ENCODE data around the gene PAK2.
"Not testable (repeated sequence)": the region's sequence is repeated elsewhere in the genome, so short reads cannot be mapped to it uniquely, and the experiment has no call there.

Gene PAK2

GRCh38 chr3:196736670-196737374 is 2.8 kb upstream of the PAK2 start:
- no peak for DNase-seq

- no peak for DNase-seq
These were observed 2.0 kb upstream of the PAK2 start for GRCh38 chr3:196737655-196738054.

GRCh38 chr3:196740481-196741248 is 1.0 kb downstream of the PAK2 start:
- peak; percentile 35 for DNase-seq

- no peak for DNase-seq
These were observed 1.7 kb downstream of the PAK2 start for GRCh38 chr3:196741249-196741889.

GRCh38 chr3:196743569-196743968 is 3.9 kb downstream of the PAK2 start:
- not testable (repeated sequence) for DNase-seq

- no peak for DNase-seq
These were observed 9.5 kb downstream of the PAK2 start for GRCh38 chr3:196749125-196749524.

GRCh38 chr3:196753201-196753600 is 13.5 kb downstream of the PAK2 start:
- DNase-seq: no peak

GRCh38 chr3:196754091-196754981 is 14.7 kb downstream of the PAK2 start:
- no peak for DNase-seq

GRCh38 chr3:196756732-196757131 is 17.1 kb downstream of the PAK2 start:
- no peak for DNase-seq

- DNase-seq: no peak
These were observed 18.5 kb downstream of the PAK2 start for GRCh38 chr3:196757876-196758739.

- DNase-seq: no peak
These were observed 23.5 kb downstream of the PAK2 start for GRCh38 chr3:196763179-196763578.

- DNase-seq: no peak
These were observed 25.8 kb downstream of the PAK2 start for GRCh38 chr3:196765454-196765853.

GRCh38 chr3:196771067-196771466 is 31.4 kb downstream of the PAK2 start:
- no peak for DNase-seq

- no peak for DNase-seq
These were observed 32.4 kb downstream of the PAK2 start for GRCh38 chr3:196772102-196772501.

- no peak for DNase-seq
These were observed 33.2 kb downstream of the PAK2 start for GRCh38 chr3:196772897-196773296.

GRCh38 chr3:196774191-196774820 is 34.6 kb downstream of the PAK2 start:
- DNase-seq: peak; percentile 31

GRCh38 chr3:196774848-196775422 is 35.3 kb downstream of the PAK2 start:
- no peak for DNase-seq

GRCh38 chr3:196775938-196776337 is 36.3 kb downstream of the PAK2 start:
- DNase-seq: no peak

GRCh38 chr3:196777836-196778235 is 38.2 kb downstream of the PAK2 start:
- DNase-seq: no peak

GRCh38 chr3:196778755-196779154 is 39.1 kb downstream of the PAK2 start:
- no peak for DNase-seq

- no peak for DNase-seq
These were observed 42.9 kb downstream of the PAK2 start for GRCh38 chr3:196782511-196782910.

All from activated CD4-positive, alpha-beta T cell treated with anti-CD3 and anti-CD28 coated beads, Interleukin-2, amount 50 U/mL, for 16 hours (primary cell).